HepG2 (cell line): ENCODE measurements around the gene ASIC3. TPM values are rescaled to one million over a fixed set of nuclear protein-coding genes. Genes with fewer than 3 reads are reported as not detected.

ENCODE experiments used
- ATF7-NPFF ChIP-seq: sonication (generic); formaldehyde crosslinking; IDR thresholded peaks from 2 replicates; pipeline ENCODE4 v1.8.1; 2023; ENCODE audit warnings: mild to moderate bottlenecking, low read depth, missing genetic modification reagents, moderate library complexity
- CBX5 ChIP-seq: sonication (generic); formaldehyde crosslinking; IDR thresholded peaks from 2 replicates; pipeline ENCODE4 v1.4.0; 2020; ENCODE audit warnings: missing genetic modification reagents, borderline replicate concordance
- CC2D1A ChIP-seq: sonication (generic); formaldehyde crosslinking; IDR thresholded peaks from 2 replicates; pipeline ENCODE4 v1.8.1; 2023; ENCODE audit warnings: mild to moderate bottlenecking, missing genetic modification reagents
- CTCF ChIP-seq: sonication (generic); formaldehyde crosslinking; IDR thresholded peaks from 2 replicates; pipeline ENCODE4 v1.5.0; 2020; ENCODE audit warnings: mild to moderate bottlenecking, missing genetic modification reagents, moderate library complexity
- EEA1 ChIP-seq: sonication (generic); formaldehyde crosslinking; IDR thresholded peaks from 2 replicates; pipeline ENCODE4 v1.5.1; 2020; ENCODE audit warnings: mild to moderate bottlenecking, missing genetic modification reagents, borderline replicate concordance
- GPBP1L1 ChIP-seq: sonication (generic); formaldehyde crosslinking; IDR thresholded peaks from 2 replicates; pipeline ENCODE4 v1.5.0; 2020; ENCODE audit warnings: mild to moderate bottlenecking, missing genetic modification reagents
- HMGA1 ChIP-seq: sonication (generic); formaldehyde crosslinking; conservative IDR thresholded peaks from 2 replicates; pipeline ENCODE4 v1.4.0; 2020; ENCODE audit warnings: missing genetic modification reagents
- HOXA9 ChIP-seq: sonication (generic); formaldehyde crosslinking; IDR thresholded peaks from 2 replicates; pipeline ENCODE4 v1.8.1; 2022; ENCODE audit warnings: missing genetic modification reagents, mild to moderate bottlenecking, moderate library complexity, borderline replicate concordance
- KDM2A ChIP-seq: sonication (generic); formaldehyde crosslinking; IDR thresholded peaks from 2 replicates; pipeline ENCODE4 v1.4.0; 2020; ENCODE audit warnings: low read depth, missing genetic modification reagents, borderline replicate concordance
- NR3C1 ChIP-seq: sonication (generic); formaldehyde crosslinking; IDR thresholded peaks from 2 replicates; pipeline ENCODE4 v1.4.0; 2020; ENCODE audit warnings: missing genetic modification reagents
- ONECUT2 ChIP-seq: sonication (generic); formaldehyde crosslinking; IDR thresholded peaks from 2 replicates; pipeline ENCODE4 v1.4.0; 2020; ENCODE audit warnings: missing genetic modification reagents
- PHF8 ChIP-seq: sonication (generic); formaldehyde crosslinking; IDR thresholded peaks from 2 replicates; pipeline ENCODE4 v1.5.0; 2020; ENCODE audit warnings: missing genetic modification reagents
- TFE3 ChIP-seq: IDR thresholded peaks from 2 replicates; pipeline ENCODE4 v1.6.1; 2016
- XBP1 ChIP-seq: sonication (generic); formaldehyde crosslinking; IDR thresholded peaks from 2 replicates; pipeline ENCODE4 v1.5.0; 2020; ENCODE audit warnings: missing genetic modification reagents
- ZNF225 ChIP-seq: sonication (generic); formaldehyde crosslinking; IDR thresholded peaks from 2 replicates; pipeline ENCODE4 v1.4.0; 2020; ENCODE audit warnings: mild to moderate bottlenecking, missing genetic modification reagents
- ZNF232 ChIP-seq: sonication (generic); formaldehyde crosslinking; IDR thresholded peaks from 2 replicates; pipeline ENCODE4 v1.4.0; 2020; ENCODE audit warnings: missing genetic modification reagents, borderline replicate concordance
- ZNF296 ChIP-seq: sonication (generic); formaldehyde crosslinking; conservative IDR thresholded peaks from 2 replicates; pipeline ENCODE4 v1.5.0; 2020; ENCODE audit warnings: mild to moderate bottlenecking, missing genetic modification reagents
- ZNF691 ChIP-seq: sonication (generic); formaldehyde crosslinking; IDR thresholded peaks from 2 replicates; pipeline ENCODE4 v1.4.0; 2020; ENCODE audit warnings: missing genetic modification reagents, low read depth, mild to moderate bottlenecking, borderline replicate concordance
- ZNF710 ChIP-seq: sonication (generic); formaldehyde crosslinking; IDR thresholded peaks from 2 replicates; pipeline ENCODE4 v1.5.0; 2020; ENCODE audit warnings: mild to moderate bottlenecking, missing genetic modification reagents, borderline replicate concordance
- ZNF784 ChIP-seq: sonication (generic); formaldehyde crosslinking; IDR thresholded peaks from 2 replicates; pipeline ENCODE4 v1.5.1; 2020; ENCODE audit warnings: missing genetic modification reagents, mild to moderate bottlenecking, borderline replicate concordance
- ZNF850 ChIP-seq: sonication (generic); formaldehyde crosslinking; conservative IDR thresholded peaks from 2 replicates; pipeline ENCODE4 v1.9.0; 2021; ENCODE audit warnings: mild to moderate bottlenecking, missing genetic modification reagents
- polyA plus RNA-seq, 8 experiments: library from polyadenylated mRNA; depleted of rRNA in 3 of 8; stranded (reverse) in 7 of 8; unstranded in 1 of 8; fragments of >200 nt; fragmentation: Illumina TruSeq in 4 of 8; extraction: Trizol in 4 of 8; gene quantifications; 2 replicates each; pipeline versions ENCODE4 v1.2.1 to v1.2.3, GENCODE V29; 2011 to 2016; ENCODE audit warnings: low read depth in 4 of 8, missing spikeins in 1 of 8, mixed read lengths in 1 of 8; ENCODE audit not compliant: insufficient read depth in 1 of 8
- total RNA-seq, 5 experiments: library from RNA; depleted of rRNA; stranded (reverse); fragments of >200 nt; fragmentation: Illumina TruSeq; extraction: Trizol; gene quantifications; 2 replicates each; pipeline ENCODE4 v1.2.3, GENCODE V29; 2016; ENCODE audit warnings: low read depth in 1 of 5

ASIC3 gene
- total and polyA plus RNA-seq, 2 of the 13 experiments (the other 11 are each of a cell fraction or from before 2014, with no cell fraction given): 0.51 TPM; not detected in 1

- TF ChIP-seq ATF7-NPFF (no peak), CTCF (CRISPR knock-in tag) (peak; percentile 95), XBP1 (no peak), PHF8 (CRISPR knock-in tag) (peak; percentile 60), GPBP1L1 (CRISPR knock-in tag) (no peak), CBX5 (peak; percentile 84; the same call in 1 of the 2 replicates), NR3C1 (no peak), ZNF232 (no peak), ZNF691 (CRISPR knock-in tag) (peak; percentile 23; the same call in 1 of the 2 replicates), ZNF850 (no peak), ZNF225 (no peak), ONECUT2 (CRISPR knock-in tag) (no peak), HOXA9 (CRISPR knock-in tag) (no peak), HMGA1 (no peak), EEA1 (CRISPR knock-in tag) (no peak; the same call in 1 of the 2 replicates), KDM2A (CRISPR knock-in tag) (peak; percentile 88; the same call in 1 of the 2 replicates), ZNF784 (CRISPR knock-in tag) (no peak), ZNF710 (CRISPR knock-in tag) (no peak), ZNF296 (no peak), TFE3 (CRISPR knock-in tag) (no peak), CC2D1A (no peak)
Observed at GRCh38 chr7:151008511-151009323, 39.6 kb upstream of the ASIC3 start (continued).
